Mucosa of descending colon (tissue), 3 donors: ENCODE data around the gene EPHA10. TPM values are rescaled to one million over a fixed set of nuclear protein-coding genes. Genes with fewer than 3 reads are reported as not detected.
"Not testable (repeated sequence)": the region's sequence is repeated elsewhere in the genome, so short reads cannot be mapped to it uniquely, and the experiment has no call there.

ENCODE experiments used
- ATAC-seq: fragments of 200-7000 bp; cut with Tn5 transposase; one replicate; pipeline ENCODE4 v1.9.1; 2020; ENCODE audit warnings: mild to moderate bottlenecking, moderate library complexity
- DNase-seq, 3 donors: peaks; one replicate each; pipeline ENCODE4 v3.0.0-alpha.2; 2020
- H3K36me3 ChIP-seq: fragments of 200-600 bp; one replicate; pipeline ENCODE4 v1.8.0; 2021; ENCODE audit warnings: low read depth, mild to moderate bottlenecking
- H3K4me1 ChIP-seq: fragments of 200-600 bp; one replicate; pipeline ENCODE4 v1.8.0; 2021; ENCODE audit warnings: low read depth, mild to moderate bottlenecking
- H3K4me3 ChIP-seq: fragments of 200-600 bp; one replicate; pipeline ENCODE4 v1.8.0; 2021; ENCODE audit warnings: mild to moderate bottlenecking
- H3K9me3 ChIP-seq: fragments of 200-600 bp; one replicate; pipeline ENCODE4 v1.8.0; 2021; ENCODE audit warnings: mild to moderate bottlenecking
- CTCF ChIP-seq: fragments of 200-600 bp; IDR thresholded peaks from one replicate; pipeline ENCODE4 v1.8.0; 2022; ENCODE audit warnings: antibody characterized with exemption, mild to moderate bottlenecking
- intact Hi-C, 2 donors: fragments of 100-400 bp; cut with DNase I in 1 of 2; cut with micrococcal nuclease in 1 of 2; formaldehyde crosslinking; loops; one replicate each; pipeline versions ENCODE4 v1.11.0 to v1.11.1; 2022; cut with DNase I, micrococcal nuclease
- total RNA-seq, 3 donors: library from RNA; stranded (reverse); fragmentation: NEBNext Ultra II Directional in 2 of 3; extraction: Animal tissue kit (Norgen Biotek cat#: 25700) in 2 of 3; gene quantifications; one replicate each; pipeline versions ENCODE4 v1.2.1 to v1.2.4, GENCODE V29; 2021 to 2023
- donor health status: DM: no; HTN: no; CAD: no; lungs with moderate emphysema.
- donor health status: DM: no; HTN: no; CAD: no.
- donor health status: DM: no; HTN: yes; CAD: no.

EPHA10 gene
- total RNA-seq, 3 donors from 2014 or later = 45.3 to 74.4 (median 66.0) TPM

GRCh38 chr1:37778654-37779053 is 13.7 kb upstream of the EPHA10 start:
- DNase-seq (no peak), ATAC-seq (no peak)
- Histone ChIP-seq H3K4me3 (no peak overlapping the region), H3K36me3 (no peaks in the 10 kb centered on the region), H3K9me3 (no peaks in the 10 kb centered on the region), H3K4me1 (peaks cover 10% of the 10 kb centered on the region)
- TF ChIP-seq CTCF = no peak
- intact Hi-C loops = no loop called here

GRCh38 chr1:37776946-37777516 is 12.1 kb upstream of the EPHA10 start:
- Histone ChIP-seq H3K4me1 (peaks cover 10% of the 10 kb centered on the region), H3K4me3 (no peak overlapping the region), H3K9me3 (no peaks in the 10 kb centered on the region), H3K36me3 (no peaks in the 10 kb centered on the region)
- intact Hi-C loops = no loop called here
- DNase-seq = no peak
- no peak for ATAC-seq
- TF ChIP-seq CTCF = no peak

- H3K4me3 ChIP-seq, H3K9me3 ChIP-seq, ATAC-seq, intact Hi-C loops, DNase-seq, H3K36me3 ChIP-seq, H3K4me1 ChIP-seq: not testable (repeated sequence)
Observed at GRCh38 chr1:37771440-37771839, 6.5 kb upstream of the EPHA10 start.

- ATAC-seq (no peak), DNase-seq (no peak)
- no peak overlapping the region for H3K4me3 ChIP-seq
- no peaks in the 10 kb centered on the region for H3K36me3 ChIP-seq
- no peaks in the 10 kb centered on the region for H3K4me1 ChIP-seq
- no peak for TF ChIP-seq CTCF
- no peaks in the 10 kb centered on the region for H3K9me3 ChIP-seq
- intact Hi-C loops = no loop called here
Observed at GRCh38 chr1:37767488-37767887, 2.6 kb upstream of the EPHA10 start.

GRCh38 chr1:37765916-37766664 is 1.2 kb upstream of the EPHA10 start:
- DNase-seq = no peak
- ATAC-seq = peak; percentile 42
- intact Hi-C loops = no loop called here

More at GRCh38 chr1:37765916-37766664, 1.2 kb upstream of the EPHA10 start:
- TF ChIP-seq CTCF = no peak
- Histone ChIP-seq H3K36me3 (no peaks in the 10 kb centered on the region), H3K4me3 (no peak overlapping the region), H3K9me3 (no peaks in the 10 kb centered on the region), H3K4me1 (no peaks in the 10 kb centered on the region)
